Parathyroid adenoma (tissue), 2 donors: ENCODE data around the gene ZBTB20.

Experiments used
- H2AFZ ChIP-seq: fragments of 300-600 bp; sonication (generic); one replicate; pipeline ENCODE4 v1.7.0; 2017; ENCODE audit warnings: antibody characterized with exemption, mild to moderate bottlenecking
- H3K27ac ChIP-seq: fragments of 300-600 bp; sonication (generic); one replicate; pipeline ENCODE4 v1.7.0; 2017
- H3K27me3 ChIP-seq: fragments of 300-600 bp; sonication (generic); one replicate; pipeline ENCODE4 v1.7.0; 2017; ENCODE audit warnings: low read length; ENCODE audit not compliant: control insufficient read depth, insufficient read depth
- H3K36me3 ChIP-seq: fragments of 300-600 bp; sonication (generic); one replicate; pipeline ENCODE4 v1.7.0; 2017; ENCODE audit warnings: low read length; ENCODE audit not compliant: control insufficient read depth, insufficient read depth
- H3K4me1 ChIP-seq: fragments of 300-600 bp; sonication (generic); one replicate; pipeline ENCODE4 v1.7.0; 2017; ENCODE audit warnings: control low read depth
- H3K4me2 ChIP-seq: fragments of 300-600 bp; sonication (generic); one replicate; pipeline ENCODE4 v1.7.0; 2017; ENCODE audit warnings: low read length
- H3K4me3 ChIP-seq: fragments of 300-600 bp; sonication (generic); one replicate; pipeline ENCODE4 v1.7.0; 2017; ENCODE audit warnings: low read depth, low read length
- H3K79me2 ChIP-seq: fragments of 300-600 bp; sonication (generic); one replicate; pipeline ENCODE4 v1.7.0; 2017; ENCODE audit warnings: control low read depth
- H3K9ac ChIP-seq: fragments of 300-600 bp; sonication (generic); one replicate; pipeline ENCODE4 v1.7.0; 2017; ENCODE audit warnings: mild to moderate bottlenecking
- H3K9me3 ChIP-seq: fragments of 300-600 bp; sonication (generic); one replicate; pipeline ENCODE4 v1.7.0; 2017; ENCODE audit warnings: low read length; ENCODE audit not compliant: control insufficient read depth
- TF ChIP-seq, protein P1 (sequence below): fragments of 300-600 bp; sonication (generic); IDR thresholded peaks from one replicate; pipeline ENCODE4 v1.7.0; 2017; ENCODE audit warnings: antibody characterized with exemption, mild to moderate bottlenecking
- donor health status: primary hyperparathyroidism.

Gene ZBTB20

GRCh38 chr3:114672692-114673447 is 474.2 kb downstream of the ZBTB20 start:
- no peaks in the 10 kb centered on the region for H3K4me1 ChIP-seq
- H3K4me3 ChIP-seq, result no peak overlapping the region
- H3K27me3 ChIP-seq, result no peaks in the 10 kb centered on the region
- H3K36me3 ChIP-seq, result no peaks in the 10 kb centered on the region
- no peak overlapping the region for H3K4me2 ChIP-seq
- no peaks in the 10 kb centered on the region for H3K9me3 ChIP-seq
- no peak overlapping the region for H3K27ac ChIP-seq
- H3K9ac ChIP-seq, result no peak overlapping the region
- H3K79me2 ChIP-seq, result no peaks in the 10 kb centered on the region
- TF ChIP-seq, protein P1, sequence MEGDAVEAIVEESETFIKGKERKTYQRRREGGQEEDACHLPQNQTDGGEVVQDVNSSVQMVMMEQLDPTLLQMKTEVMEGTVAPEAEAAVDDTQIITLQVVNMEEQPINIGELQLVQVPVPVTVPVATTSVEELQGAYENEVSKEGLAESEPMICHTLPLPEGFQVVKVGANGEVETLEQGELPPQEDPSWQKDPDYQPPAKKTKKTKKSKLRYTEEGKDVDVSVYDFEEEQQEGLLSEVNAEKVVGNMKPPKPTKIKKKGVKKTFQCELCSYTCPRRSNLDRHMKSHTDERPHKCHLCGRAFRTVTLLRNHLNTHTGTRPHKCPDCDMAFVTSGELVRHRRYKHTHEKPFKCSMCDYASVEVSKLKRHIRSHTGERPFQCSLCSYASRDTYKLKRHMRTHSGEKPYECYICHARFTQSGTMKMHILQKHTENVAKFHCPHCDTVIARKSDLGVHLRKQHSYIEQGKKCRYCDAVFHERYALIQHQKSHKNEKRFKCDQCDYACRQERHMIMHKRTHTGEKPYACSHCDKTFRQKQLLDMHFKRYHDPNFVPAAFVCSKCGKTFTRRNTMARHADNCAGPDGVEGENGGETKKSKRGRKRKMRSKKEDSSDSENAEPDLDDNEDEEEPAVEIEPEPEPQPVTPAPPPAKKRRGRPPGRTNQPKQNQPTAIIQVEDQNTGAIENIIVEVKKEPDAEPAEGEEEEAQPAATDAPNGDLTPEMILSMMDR, result no peak
- no peak overlapping the region for H2AFZ ChIP-seq

- TF ChIP-seq, protein P1, result no peak
- H2AFZ ChIP-seq, result no peak overlapping the region
Measured at GRCh38 chr3:114671741-114672510, 475.2 kb downstream of the ZBTB20 start.

GRCh38 chr3:114669614-114670013 is 477.5 kb downstream of the ZBTB20 start:
- no peaks in the 10 kb centered on the region for H3K4me1 ChIP-seq
- no peak overlapping the region for H3K27ac ChIP-seq
- H2AFZ ChIP-seq, result no peak overlapping the region
- H3K9me3 ChIP-seq, result no peaks in the 10 kb centered on the region
- H3K36me3 ChIP-seq, result no peaks in the 10 kb centered on the region
- no peak overlapping the region for H3K9ac ChIP-seq
- no peak overlapping the region for H3K4me2 ChIP-seq
- H3K27me3 ChIP-seq, result no peaks in the 10 kb centered on the region
- H3K4me3 ChIP-seq, result no peak overlapping the region
- TF ChIP-seq, protein P1, result no peak
- no peaks in the 10 kb centered on the region for H3K79me2 ChIP-seq

More at GRCh38 chr3:114671741-114672510, 475.2 kb downstream of the ZBTB20 start:
- Histone ChIP-seq H3K4me1 (no peaks in the 10 kb centered on the region), H3K27ac (no peak overlapping the region), H3K9me3 (no peaks in the 10 kb centered on the region), H3K4me3 (no peak overlapping the region), H3K27me3 (no peaks in the 10 kb centered on the region), H3K9ac (no peak overlapping the region), H3K4me2 (no peak overlapping the region), H3K36me3 (no peaks in the 10 kb centered on the region), H3K79me2 (no peaks in the 10 kb centered on the region)

GRCh38 chr3:114668099-114668498 is 479.0 kb downstream of the ZBTB20 start:
- Histone ChIP-seq H2AFZ (no peak overlapping the region), H3K27ac (no peak overlapping the region), H3K79me2 (peaks cover 3% of the 10 kb centered on the region), H3K9ac (no peak overlapping the region), H3K4me3 (no peak overlapping the region), H3K4me1 (no peaks in the 10 kb centered on the region), H3K27me3 (no peaks in the 10 kb centered on the region), H3K4me2 (no peak overlapping the region), H3K9me3 (no peaks in the 10 kb centered on the region), H3K36me3 (no peaks in the 10 kb centered on the region)
- TF ChIP-seq, protein P1, result no peak
